Astrocyte (in vitro differentiated cells and primary cell): ENCODE results near the gene LRP1B.

Experiments used
- CTCF ChIP-seq: IDR thresholded peaks from 2 replicates; pipeline ENCODE4 v1.5.1; 2011; ENCODE audit warnings: low read depth, mild to moderate bottlenecking, inconsistent platforms, low read length, moderate library complexity; ENCODE audit not compliant: insufficient read depth
- EZH2 ChIP-seq: IDR thresholded peaks from 2 replicates; pipeline ENCODE4 v1.6.1; 2012; ENCODE audit warnings: mild to moderate bottlenecking, low read length, inconsistent platforms; ENCODE audit not compliant: insufficient read depth

- TF ChIP-seq CTCF, result no peak
- no peak for TF ChIP-seq EZH2
Observed at GRCh38 chr2:140273408-140273807, 1857.4 kb downstream of the LRP1B start.
